Measurements from ENCODE around the gene IMMP2L. TPM values are rescaled to one million over a fixed set of nuclear protein-coding genes. Genes with fewer than 3 reads are reported as not detected.

The IMMP2L gene
- total and polyA plus RNA-seq, 2 of the 8 experiments (the other 6 are each of a cell fraction or from before 2014, with no cell fraction given) = 2.3 to 10.1 TPM

GRCh38 chr7:111045449-111045848 lies 516.8 kb downstream of the IMMP2L start:
- CTCF ChIA-PET (ENCODE audit: partially characterized antibody) = interaction anchor here (0.6 to 1.4 kb wide), 2 partner anchors 53 to 312 kb away, joined by 3 to 4 read pairs; no protein-coding TSS in a partner anchor
- H2BK5ac ChIP-seq (ENCODE audit: low read depth, low read length) = no peak overlapping the region
- H2AFZ ChIP-seq (ENCODE audit: low read length) = peak overlapping the region; percentile 55; the same call in 1 of the 2 replicates
- H3K18ac ChIP-seq (ENCODE audit: extremely low read depth, low read length) = 0 out of 2 replicates have a peak overlapping the region, but pooled peaks have one; percentile 11
- no peaks in the 10 kb centered on the region for H3K79me1 ChIP-seq (ENCODE audit: low read depth, low read length)
- H2BK20ac ChIP-seq (ENCODE audit: low read length) = peak overlapping the region; percentile 9; the same call in 1 of the 2 replicates
- H2BK12ac ChIP-seq (ENCODE audit: low read depth, low read length) = no peak overlapping the region
- H4K20me1 ChIP-seq (replicated peaks in 1 of 2; ENCODE audit: control insufficient read depth in 1 of 2, insufficient read depth in 2 of 2, low read length in 2 of 2) = no peaks in the 10 kb centered on the region
- FAIRE-seq (peak; percentile 19), DNase-seq (ENCODE audit: low read depth in 1 of 2, low spot score in 2 of 2) (no peak)
- H4K91ac ChIP-seq (replicated peaks; ENCODE audit: insufficient read length, low read length) = no peak overlapping the region
- H3K4me3 ChIP-seq (ENCODE audit: extremely low read depth in 1 of 4, insufficient read depth in 2 of 4, low read depth in 3 of 4, low read length in 4 of 4) = no peak overlapping the region
- no peaks in the 10 kb centered on the region for H3K79me2 ChIP-seq (ENCODE audit: control insufficient read depth in 1 of 2, insufficient read depth in 2 of 2, low read length in 2 of 2)
- TF ChIP-seq CEBPB (IDR thresholded peaks at IDR 0.05; ENCODE audit: low read depth, low read length) (peak; percentile 67), GABPA (IDR thresholded peaks at IDR 0.05; ENCODE audit: borderline replicate concordance, insufficient read depth, low read length) (no peak)
- H3K27me3 ChIP-seq (replicated peaks in 1 of 4; ENCODE audit: control insufficient read depth in 3 of 4, extremely low read depth in 1 of 4, insufficient read depth in 3 of 4, low read length in 3 of 4) = no peaks in the 10 kb centered on the region
- H2BK15ac ChIP-seq (ENCODE audit: low read length) = no peak overlapping the region
- no peak overlapping the region for H4K8ac ChIP-seq (ENCODE audit: extremely low read depth, insufficient read depth, low read length)
- H3K4ac ChIP-seq (replicated peaks; ENCODE audit: insufficient read length, low read depth, low read length) = no peak overlapping the region
- H2AK5ac ChIP-seq (ENCODE audit: low read depth, low read length) = no peak overlapping the region
- POLR2A ChIA-PET (ENCODE audit: partially characterized antibody) = no interaction called here
- H2BK120ac ChIP-seq (replicated peaks; ENCODE audit: low read depth, low read length) = no peak overlapping the region
- H3K4me1 ChIP-seq (replicated peaks in 1 of 4; ENCODE audit: control insufficient read depth in 3 of 4, insufficient read depth in 4 of 4, low read length in 3 of 4) = peaks cover 0 to 13% (median 4%) of the 10 kb centered on the region in 4 experiments; a peak in 4 of 7 replicates
- H4K5ac ChIP-seq (ENCODE audit: insufficient read length, low read depth, low read length) = no peak overlapping the region
- no peak overlapping the region for H3K56ac ChIP-seq (replicated peaks; ENCODE audit: insufficient read length, low read depth, low read length)
- H3K23me2 ChIP-seq (ENCODE audit: low read depth, low read length) = no peaks in the 10 kb centered on the region; the same call in 1 of the 2 replicates
- no peaks in the 10 kb centered on the region for H3K9me3 ChIP-seq (ENCODE audit: insufficient read depth in 2 of 2, low read depth in 1 of 2, low read length in 1 of 2)
- H3K27ac ChIP-seq (ENCODE audit: low read depth, low read length) = no peak overlapping the region
- no peak overlapping the region for H3K14ac ChIP-seq (ENCODE audit: insufficient read length)
- no peak overlapping the region for H3K4me2 ChIP-seq (ENCODE audit: insufficient read depth in 1 of 2, low read depth in 2 of 2, low read length in 2 of 2)
- H3K9ac ChIP-seq (replicated peaks in 1 of 4; ENCODE audit: extremely low read depth in 1 of 4, low read depth in 3 of 4, low read length in 3 of 4) = no peak overlapping the region
- H3K23ac ChIP-seq (ENCODE audit: insufficient read length) = no peak overlapping the region
- H3K36me3 ChIP-seq (ENCODE audit: control insufficient read depth in 2 of 4, insufficient read depth in 4 of 4, low read length in 3 of 4) = no peaks in the 10 kb centered on the region

Data from H1 (cell line).